Caco-2 (cell line): ENCODE results near the gene DNAJB11. TPM values are rescaled to one million over a fixed set of nuclear protein-coding genes. Genes with fewer than 3 reads are reported as not detected.

ENCODE experiments used
- BruUV-seq: library from RNA; stranded (reverse); fragments of 400-500 nt; replicated peaks from 2 replicates; lab custom pipeline; 2021; lab: Mats Ljungman, UMichigan
- CTCF ChIA-PET: fragments of 300-600 bp; sonication (Branson Sonifier 250); formaldehyde crosslinking; loops from one replicate; lab custom pipeline; 2022; ENCODE audit warnings: antibody characterized with exemption; lab: Charles Lee
- POLR2A ChIA-PET: fragments of 300-600 bp; sonication (Branson Sonifier 250); formaldehyde crosslinking; loops from one replicate; lab custom pipeline; 2022; ENCODE audit warnings: antibody characterized with exemption; lab: Charles Lee
- DNase-seq, 2 experiments: peaks; one replicate each; pipeline versions ENCODE4 v3.0.0 to v3.0.0-alpha.2; 2020 to 2022
- H3K27me3 ChIP-seq: replicated peaks from 2 replicates; pipeline ENCODE4 v1.6.0; 2011; ENCODE audit warnings: low read length; ENCODE audit not compliant: control insufficient read depth, insufficient read depth
- H3K36me3 ChIP-seq: 2 replicates; pipeline ENCODE4 v1.5.1; 2011; ENCODE audit warnings: low read length; ENCODE audit not compliant: control insufficient read depth, insufficient read depth
- H3K4me1 ChIP-seq: fragments of 250-450 bp; sonication (Bioruptor Pico); 2 replicates; pipeline ENCODE4 v1.5.1; 2020; ENCODE audit warnings: mild to moderate bottlenecking
- H3K4me3 ChIP-seq: 2 replicates; pipeline ENCODE4 v1.5.1; 2011; ENCODE audit warnings: low read depth, mild to moderate bottlenecking, control low read depth, low read length
- H3K9me3 ChIP-seq: fragments of 250-450 bp; sonication (Bioruptor Pico); 2 replicates; pipeline ENCODE4 v1.5.1; 2020; ENCODE audit warnings: mild to moderate bottlenecking, moderate library complexity
- H3K27ac Mint-ChIP-seq: one replicate; pipeline ENCODE4 v1.8.0; 2022; ENCODE audit warnings: mixed read lengths; ENCODE audit not compliant: unreplicated experiment
- H3K27me3 Mint-ChIP-seq: one replicate; pipeline ENCODE4 v1.8.0; 2022; ENCODE audit warnings: mixed read lengths; ENCODE audit not compliant: insufficient read depth, unreplicated experiment
- H3K36me3 Mint-ChIP-seq: one replicate; pipeline ENCODE4 v1.8.0; 2022; ENCODE audit warnings: mild to moderate bottlenecking, mixed read lengths; ENCODE audit not compliant: insufficient read depth, unreplicated experiment
- H3K4me1 Mint-ChIP-seq: one replicate; pipeline ENCODE4 v1.8.0; 2022; ENCODE audit warnings: low read depth, mixed read lengths; ENCODE audit not compliant: unreplicated experiment
- H3K4me3 Mint-ChIP-seq: one replicate; pipeline ENCODE4 v1.8.0; 2022; ENCODE audit warnings: mild to moderate bottlenecking, moderate library complexity, mixed read lengths; ENCODE audit not compliant: unreplicated experiment
- H3K9me3 Mint-ChIP-seq: one replicate; pipeline ENCODE4 v1.8.0; 2022; ENCODE audit warnings: mixed read lengths; ENCODE audit not compliant: unreplicated experiment
- intact Hi-C: fragments of 100-400 bp; cut with micrococcal nuclease; formaldehyde crosslinking; loops from one replicate; pipeline ENCODE4 v1.10.0; 2022; ENCODE audit not compliant: unreplicated experiment
- total RNA-seq: library from RNA; stranded (reverse); gene quantifications from 2 replicates; pipeline ENCODE4 v1.2.3, GENCODE V29; 2022
- TF ChIP-seq, protein P1 (sequence below), 2 experiments: fragments of 200-600 bp in 1 of 2; IDR thresholded peaks; 1 replicate in 1 of 2; 2 replicates in 1 of 2; pipeline versions ENCODE4 v1.5.1 to v1.8.0; 2011 to 2022; ENCODE audit warnings: antibody characterized with exemption in 1 of 2, control low read depth in 1 of 2, inconsistent platforms in 1 of 2, low read depth in 1 of 2, low read length in 1 of 2, mild to moderate bottlenecking in 1 of 2, moderate library complexity in 1 of 2; ENCODE audit not compliant: insufficient read depth in 1 of 2, severe bottlenecking in 1 of 2, unreplicated experiment in 1 of 2

The DNAJB11 gene
- total RNA-seq, 1 experiment from 2014 or later: 95.7 TPM

DNA sequence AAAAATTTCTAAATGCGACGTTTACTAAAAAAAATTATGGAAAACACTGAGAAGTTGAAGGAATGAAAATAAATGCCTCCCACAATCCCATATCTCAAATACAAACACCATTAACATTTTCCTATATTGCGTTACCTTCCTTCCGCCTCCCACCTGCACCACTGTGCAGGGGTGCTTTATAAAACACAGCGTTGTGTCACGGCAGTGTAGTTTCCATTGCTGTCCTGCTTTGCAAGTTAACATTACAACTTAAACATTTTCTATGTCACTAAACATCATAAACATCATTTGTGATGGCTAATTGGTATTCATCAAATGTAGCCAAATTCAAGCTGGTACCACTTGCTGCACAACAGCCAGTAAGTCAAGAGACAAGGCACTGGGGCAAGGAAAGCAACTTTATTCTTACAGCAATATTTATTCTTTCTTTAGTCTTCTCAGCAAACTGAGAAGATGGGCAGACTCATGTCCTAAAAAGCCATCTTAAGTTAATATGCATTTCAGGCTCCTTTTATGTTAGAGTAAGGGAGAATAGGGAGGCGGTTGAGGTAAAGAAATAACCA is 57.4 kb downstream of the DNAJB11 start:
- Mint-ChIP-seq H3K36me3 (no peaks in the 10 kb centered on the region), H3K27me3 (no peaks in the 10 kb centered on the region), H3K4me1 (peaks cover 18% of the 10 kb centered on the region), H3K4me3 (no peak overlapping the region), H3K27ac (no peak overlapping the region), H3K9me3 (no peaks in the 10 kb centered on the region)
- H3K27me3 ChIP-seq: no peaks in the 10 kb centered on the region; the same call in 1 of the 2 replicates
- no TSS peak for BruUV-seq
- TF ChIP-seq, protein P1, sequence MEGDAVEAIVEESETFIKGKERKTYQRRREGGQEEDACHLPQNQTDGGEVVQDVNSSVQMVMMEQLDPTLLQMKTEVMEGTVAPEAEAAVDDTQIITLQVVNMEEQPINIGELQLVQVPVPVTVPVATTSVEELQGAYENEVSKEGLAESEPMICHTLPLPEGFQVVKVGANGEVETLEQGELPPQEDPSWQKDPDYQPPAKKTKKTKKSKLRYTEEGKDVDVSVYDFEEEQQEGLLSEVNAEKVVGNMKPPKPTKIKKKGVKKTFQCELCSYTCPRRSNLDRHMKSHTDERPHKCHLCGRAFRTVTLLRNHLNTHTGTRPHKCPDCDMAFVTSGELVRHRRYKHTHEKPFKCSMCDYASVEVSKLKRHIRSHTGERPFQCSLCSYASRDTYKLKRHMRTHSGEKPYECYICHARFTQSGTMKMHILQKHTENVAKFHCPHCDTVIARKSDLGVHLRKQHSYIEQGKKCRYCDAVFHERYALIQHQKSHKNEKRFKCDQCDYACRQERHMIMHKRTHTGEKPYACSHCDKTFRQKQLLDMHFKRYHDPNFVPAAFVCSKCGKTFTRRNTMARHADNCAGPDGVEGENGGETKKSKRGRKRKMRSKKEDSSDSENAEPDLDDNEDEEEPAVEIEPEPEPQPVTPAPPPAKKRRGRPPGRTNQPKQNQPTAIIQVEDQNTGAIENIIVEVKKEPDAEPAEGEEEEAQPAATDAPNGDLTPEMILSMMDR (IDR thresholded peaks at IDR 0.05; ENCODE audit: insufficient read depth in 1 of 2, low read depth in 1 of 2, low read length in 1 of 2, severe bottlenecking in 1 of 2, unreplicated experiment in 1 of 2): no peak
- H3K36me3 ChIP-seq: no peaks in the 10 kb centered on the region
- no peaks in the 10 kb centered on the region for H3K4me1 ChIP-seq
- POLR2A ChIA-PET: no interaction called here
- no peak for DNase-seq
- H3K4me3 ChIP-seq: no peak overlapping the region
- no peaks in the 10 kb centered on the region for H3K9me3 ChIP-seq
- CTCF ChIA-PET: no interaction called here
- intact Hi-C loops: no loop called here

DNA sequence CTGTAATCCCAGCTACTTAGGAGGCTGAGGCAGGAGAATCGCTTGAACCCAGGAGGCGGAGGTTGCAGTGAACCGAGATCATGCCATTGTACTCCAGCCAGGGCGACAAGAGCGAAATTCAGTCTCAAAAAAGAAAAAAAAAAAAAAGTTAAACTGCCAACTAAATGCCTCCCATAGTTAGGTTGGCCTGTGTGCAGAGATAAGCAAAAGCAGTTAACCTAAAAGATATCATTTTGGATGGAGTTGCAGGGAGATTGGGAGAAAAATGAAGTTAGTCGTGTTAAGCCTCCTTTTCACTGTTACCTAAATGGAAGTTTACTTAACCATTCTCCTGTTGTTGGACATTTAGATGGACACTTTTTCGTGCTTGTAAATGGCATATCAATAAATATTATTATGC is 58.2 kb downstream of the DNAJB11 start:
- no peaks in the 10 kb centered on the region; the same call in 1 of the 2 replicates for H3K27me3 ChIP-seq
- Mint-ChIP-seq H3K9me3 (no peaks in the 10 kb centered on the region), H3K4me3 (no peak overlapping the region), H3K27ac (no peak overlapping the region), H3K27me3 (no peaks in the 10 kb centered on the region), H3K4me1 (peaks cover 18% of the 10 kb centered on the region), H3K36me3 (no peaks in the 10 kb centered on the region)
- DNase-seq: no peak
- BruUV-seq: no TSS peak
- no peaks in the 10 kb centered on the region for H3K4me1 ChIP-seq
- ChIA-PET POLR2A (no interaction called here), CTCF (no interaction called here)
- intact Hi-C loops: no loop called here
- TF ChIP-seq, protein P1 (IDR thresholded peaks at IDR 0.05; ENCODE audit: insufficient read depth in 1 of 2, low read depth in 1 of 2, low read length in 1 of 2, severe bottlenecking in 1 of 2, unreplicated experiment in 1 of 2): no peak
- H3K4me3 ChIP-seq: no peak overlapping the region
- no peaks in the 10 kb centered on the region for H3K36me3 ChIP-seq
- no peaks in the 10 kb centered on the region for H3K9me3 ChIP-seq

DNA sequence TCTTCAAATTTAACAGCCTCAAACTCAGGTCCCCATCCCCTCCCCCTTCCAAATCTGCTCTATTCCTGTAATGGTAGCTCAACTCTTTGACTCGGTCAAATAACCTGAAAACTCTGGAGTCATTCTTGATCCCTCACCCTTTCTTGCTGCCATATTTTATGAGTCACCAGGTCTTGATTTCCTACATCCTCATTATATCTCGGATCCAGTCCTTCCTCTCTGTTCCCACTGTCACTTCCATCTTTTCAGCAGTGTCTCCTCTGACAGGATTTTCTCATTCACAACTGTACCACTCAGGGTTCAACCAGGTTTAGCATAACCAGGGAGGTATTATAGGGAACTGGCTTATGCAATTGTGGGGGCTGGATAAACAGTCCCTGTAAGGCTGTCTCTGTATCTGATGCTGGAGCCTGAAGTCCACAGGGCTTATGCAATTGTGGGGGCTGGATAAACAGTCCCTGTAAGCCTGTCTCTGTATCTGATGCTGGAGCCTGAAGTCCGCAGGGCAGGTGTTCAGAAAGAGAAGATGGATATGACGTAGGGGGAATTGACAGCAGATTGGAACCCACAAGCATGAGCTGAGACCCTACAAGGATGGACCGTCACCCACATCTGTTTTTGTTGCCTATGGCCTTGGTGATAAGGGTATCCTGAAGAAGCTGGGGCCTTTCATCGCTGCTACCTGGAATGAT is 60.6 kb downstream of the DNAJB11 start:
- Histone ChIP-seq H3K9me3 (no peaks in the 10 kb centered on the region), H3K36me3 (no peaks in the 10 kb centered on the region), H3K27me3 (no peaks in the 10 kb centered on the region; the same call in 1 of the 2 replicates), H3K4me1 (no peaks in the 10 kb centered on the region), H3K4me3 (no peak overlapping the region)
- H3K4me3 Mint-ChIP-seq: no peak overlapping the region
- intact Hi-C loops: no loop called here
- TF ChIP-seq, protein P1 (IDR thresholded peaks at IDR 0.05; ENCODE audit: insufficient read depth in 1 of 2, low read depth in 1 of 2, low read length in 1 of 2, severe bottlenecking in 1 of 2, unreplicated experiment in 1 of 2): no peak
- peaks cover 18% of the 10 kb centered on the region for H3K4me1 Mint-ChIP-seq
- no peak for DNase-seq
- no TSS peak for BruUV-seq
- H3K36me3 Mint-ChIP-seq: no peaks in the 10 kb centered on the region
- POLR2A ChIA-PET: no interaction called here
- no peaks in the 10 kb centered on the region for H3K9me3 Mint-ChIP-seq
- peak overlapping the region; percentile 5 for H3K27ac Mint-ChIP-seq
- H3K27me3 Mint-ChIP-seq: no peaks in the 10 kb centered on the region
- CTCF ChIA-PET: no interaction called here
